ENCODE data around the gene SHISA8.

The SHISA8 gene

DNA sequence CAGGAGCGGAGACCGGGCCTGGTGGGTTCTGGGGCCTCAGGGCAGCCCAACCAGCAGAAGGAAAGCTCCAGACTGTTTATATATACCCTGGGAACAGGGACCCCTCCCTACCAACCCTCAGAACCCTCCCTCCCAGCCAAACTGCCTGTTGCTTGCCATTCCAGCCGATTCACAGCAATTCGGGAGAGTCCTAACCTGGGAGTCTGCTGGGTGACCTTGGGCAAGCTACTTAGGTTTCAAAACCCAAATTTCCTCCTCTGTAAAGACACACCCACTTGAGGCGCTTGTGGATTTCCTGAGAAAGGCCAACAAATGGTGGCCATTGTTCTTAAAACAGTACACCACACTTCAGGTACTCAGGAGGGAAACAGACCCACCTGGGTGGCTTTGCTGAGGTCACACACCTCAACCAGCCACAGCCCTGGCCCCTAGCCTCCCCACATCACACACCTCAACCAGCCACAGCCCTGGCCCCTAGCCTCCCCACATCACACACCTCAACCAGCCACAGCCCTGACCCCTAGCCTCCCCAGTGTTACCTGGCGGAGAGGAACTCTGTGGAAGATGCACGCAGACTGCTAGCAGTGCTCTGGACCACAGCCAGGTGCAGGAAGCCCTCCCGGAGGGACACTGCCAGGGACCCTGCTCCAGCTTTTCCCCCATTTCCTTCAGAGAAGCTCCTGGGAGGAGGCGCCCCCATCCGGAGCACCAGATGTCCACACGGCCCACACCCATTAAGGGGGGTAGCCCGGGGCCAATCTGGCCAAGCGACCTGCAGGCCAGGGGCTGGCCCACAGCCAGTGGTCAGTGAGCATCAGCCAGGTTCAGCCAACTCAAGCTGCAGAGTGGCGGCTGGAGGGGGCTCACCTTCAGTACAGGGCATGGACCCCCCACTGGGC is 6.2 kb downstream of the SHISA8 start:
- Histone ChIP-seq H3K27me3 (replicated peaks in 2 of 5; ENCODE audit: control insufficient read depth in 4 of 5, insufficient read depth in 5 of 5, low read length in 4 of 5) (peaks cover 0 to 51% (median 31%) of the 10 kb centered on the region in 5 experiments), H3K9me3 (ENCODE audit: control extremely low read depth in 1 of 5, control insufficient read depth in 4 of 5, insufficient read depth in 2 of 5, low read depth in 1 of 5, low read length in 4 of 5) (no peaks in the 10 kb centered on the region), H3K27ac (ENCODE audit: insufficient read depth in 1 of 2, low read depth in 1 of 2, low read length in 2 of 2, poor library complexity in 1 of 2, severe bottlenecking in 2 of 2) (no peak overlapping the region), H3K36me3 (ENCODE audit: control insufficient read depth in 4 of 4, insufficient read depth in 4 of 4, low read length in 3 of 4) (peaks cover 4 to 41% (median 28%) of the 10 kb centered on the region in 4 experiments), H3K4me3 (ENCODE audit: control insufficient read depth in 1 of 7, extremely low read depth in 1 of 7, insufficient read depth in 4 of 7, low read depth in 2 of 7, low read length in 6 of 7) (no peak overlapping the region), H3K4me1 (ENCODE audit: control extremely low read depth in 1 of 4, control insufficient read depth in 4 of 4, insufficient read depth in 4 of 4, low read length in 3 of 4) (peaks cover 0 to 26% (median 25%) of the 10 kb centered on the region in 4 experiments)
- ChIA-PET POLR2A (no interaction called here), CTCF (interaction anchor here (1.0 to 1.2 kb wide), 2 partner anchors 9 to 36 kb away, joined by 3 read pairs; no protein-coding TSS in a partner anchor)
- peak in 2 of 3 donors; percentile 35 to 37 for DNase-seq
- WGBS (ENCODE audit: insufficient coverage): 77% methylated on average over 11 of the region's 14 CpGs

DNA sequence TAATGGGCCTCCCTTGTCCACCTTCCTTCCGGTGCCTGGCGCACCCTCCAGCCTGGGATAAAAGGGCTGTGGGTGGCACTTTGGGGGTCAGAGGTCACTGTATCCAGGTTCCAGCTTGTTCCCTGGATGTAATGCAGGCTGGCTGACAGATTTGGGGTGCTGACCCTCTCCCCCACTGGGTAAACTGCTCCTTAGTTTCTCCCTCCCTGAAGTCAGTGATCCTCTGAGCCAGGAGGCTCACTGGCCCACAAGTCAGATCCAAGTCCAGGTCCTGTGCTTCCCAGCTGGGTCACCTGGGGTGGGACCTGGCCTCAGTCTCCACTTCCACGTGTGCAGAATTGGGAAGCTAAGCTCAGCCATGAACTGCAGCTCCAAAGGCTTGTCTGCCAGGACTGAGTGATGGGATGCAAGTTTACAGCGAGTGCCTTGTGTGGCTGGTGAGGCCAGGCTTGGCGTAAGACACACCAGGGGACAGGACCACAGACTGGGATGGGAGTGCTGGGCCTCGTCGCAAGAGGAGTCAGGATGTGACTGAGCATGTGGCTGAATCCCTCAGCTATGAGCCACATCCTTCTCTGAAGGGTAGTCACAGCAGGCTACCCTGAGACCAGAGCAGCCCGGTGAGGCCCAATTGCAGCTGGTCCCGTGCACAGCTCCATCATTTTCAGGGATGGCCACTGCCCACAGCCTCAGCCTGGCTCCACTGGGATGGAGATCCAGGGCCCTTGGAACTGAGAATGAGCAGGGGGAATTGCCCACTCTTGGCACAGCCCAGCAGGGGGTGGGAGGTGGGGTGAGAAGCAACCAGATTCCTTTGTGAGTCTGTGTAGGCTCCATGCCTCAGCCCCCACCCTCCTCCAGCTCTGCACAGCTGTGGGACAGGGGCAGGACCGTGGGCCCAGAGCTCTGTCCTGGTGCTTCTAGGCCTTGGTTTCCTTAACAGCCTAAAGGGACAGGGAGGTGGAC is 7.2 kb downstream of the SHISA8 start:
- Histone ChIP-seq H3K27me3 (replicated peaks in 2 of 5; ENCODE audit: control insufficient read depth in 4 of 5, insufficient read depth in 5 of 5, low read length in 4 of 5) (peaks cover 0 to 42% (median 24%) of the 10 kb centered on the region in 5 experiments), H3K27ac (ENCODE audit: insufficient read depth in 1 of 2, low read depth in 1 of 2, low read length in 2 of 2, poor library complexity in 1 of 2, severe bottlenecking in 2 of 2) (no peak overlapping the region), H3K36me3 (ENCODE audit: control insufficient read depth in 4 of 4, insufficient read depth in 4 of 4, low read length in 3 of 4) (peaks cover 4 to 50% (median 34%) of the 10 kb centered on the region in 4 experiments), H3K4me1 (ENCODE audit: control extremely low read depth in 1 of 4, control insufficient read depth in 4 of 4, insufficient read depth in 4 of 4, low read length in 3 of 4) (peaks cover 0 to 26% (median 25%) of the 10 kb centered on the region in 4 experiments), H3K9me3 (ENCODE audit: control extremely low read depth in 1 of 5, control insufficient read depth in 4 of 5, insufficient read depth in 2 of 5, low read depth in 1 of 5, low read length in 4 of 5) (no peaks in the 10 kb centered on the region), H3K4me3 (ENCODE audit: control insufficient read depth in 1 of 7, extremely low read depth in 1 of 7, insufficient read depth in 4 of 7, low read depth in 2 of 7, low read length in 6 of 7) (no peak overlapping the region)
- WGBS (ENCODE audit: insufficient coverage): 88% methylated on average over 6 of the region's 10 CpGs
- no peak for DNase-seq
- POLR2A ChIA-PET: no interaction called here
- CTCF ChIA-PET: interaction anchor here (0.5 to 1.2 kb wide), 5 partner anchors 8 to 215 kb away, joined by 3 to 4 read pairs (median 3); no protein-coding TSS in a partner anchor

- CTCF ChIA-PET: interaction anchor here (1.0 kb wide), 1 partner anchor 37 kb away, joined by 3 read pairs; no protein-coding TSS in a partner anchor
- Histone ChIP-seq H3K27me3 (replicated peaks in 2 of 5; ENCODE audit: control insufficient read depth in 4 of 5, insufficient read depth in 5 of 5, low read length in 4 of 5) (peaks cover 0 to 33% (median 17%) of the 10 kb centered on the region in 5 experiments), H3K9me3 (ENCODE audit: control extremely low read depth in 1 of 5, control insufficient read depth in 4 of 5, insufficient read depth in 2 of 5, low read depth in 1 of 5, low read length in 4 of 5) (no peaks in the 10 kb centered on the region), H3K4me3 (ENCODE audit: control insufficient read depth in 1 of 7, extremely low read depth in 1 of 7, insufficient read depth in 4 of 7, low read depth in 2 of 7, low read length in 6 of 7) (no peak overlapping the region), H3K36me3 (ENCODE audit: control insufficient read depth in 4 of 4, insufficient read depth in 4 of 4, low read length in 3 of 4) (peaks cover 4 to 59% (median 41%) of the 10 kb centered on the region in 4 experiments), H3K4me1 (ENCODE audit: control extremely low read depth in 1 of 4, control insufficient read depth in 4 of 4, insufficient read depth in 4 of 4, low read length in 3 of 4) (peaks cover 0 to 26% (median 25%) of the 10 kb centered on the region in 4 experiments), H3K27ac (ENCODE audit: insufficient read depth in 1 of 2, low read depth in 1 of 2, low read length in 2 of 2, poor library complexity in 1 of 2, severe bottlenecking in 2 of 2) (no peak overlapping the region)
- POLR2A ChIA-PET: no interaction called here
- WGBS (ENCODE audit: insufficient coverage): 94% methylated on average over 2 of the region's 5 CpGs
- DNase-seq: no peak
Observed at GRCh38 chr22:41906822-41907221, 8.1 kb downstream of the SHISA8 start.

- Histone ChIP-seq H3K27me3 (replicated peaks in 2 of 5; ENCODE audit: control insufficient read depth in 4 of 5, insufficient read depth in 5 of 5, low read length in 4 of 5) (peaks cover 0 to 21% (median 7%) of the 10 kb centered on the region in 5 experiments), H3K27ac (ENCODE audit: insufficient read depth in 1 of 2, low read depth in 1 of 2, low read length in 2 of 2, poor library complexity in 1 of 2, severe bottlenecking in 2 of 2) (no peak overlapping the region), H3K4me3 (ENCODE audit: control insufficient read depth in 1 of 7, extremely low read depth in 1 of 7, insufficient read depth in 4 of 7, low read depth in 2 of 7, low read length in 6 of 7) (no peak overlapping the region), H3K4me1 (ENCODE audit: control extremely low read depth in 1 of 4, control insufficient read depth in 4 of 4, insufficient read depth in 4 of 4, low read length in 3 of 4) (peaks cover 0 to 20% (median 19%) of the 10 kb centered on the region in 4 experiments), H3K36me3 (ENCODE audit: control insufficient read depth in 4 of 4, insufficient read depth in 4 of 4, low read length in 3 of 4) (peaks cover 6 to 69% (median 48%) of the 10 kb centered on the region in 4 experiments), H3K9me3 (ENCODE audit: control extremely low read depth in 1 of 5, control insufficient read depth in 4 of 5, insufficient read depth in 2 of 5, low read depth in 1 of 5, low read length in 4 of 5) (no peaks in the 10 kb centered on the region)
- POLR2A ChIA-PET: interaction anchor here (0.7 kb wide), 1 partner anchor 35 kb away, joined by 3 read pairs; no protein-coding TSS in a partner anchor
- DNase-seq: no peak
- WGBS (ENCODE audit: insufficient coverage): 98% methylated on average over 20 of the region's 23 CpGs
- CTCF ChIA-PET: no interaction called here
Observed at GRCh38 chr22:41905411-41906202, 9.3 kb downstream of the SHISA8 start.

DNA sequence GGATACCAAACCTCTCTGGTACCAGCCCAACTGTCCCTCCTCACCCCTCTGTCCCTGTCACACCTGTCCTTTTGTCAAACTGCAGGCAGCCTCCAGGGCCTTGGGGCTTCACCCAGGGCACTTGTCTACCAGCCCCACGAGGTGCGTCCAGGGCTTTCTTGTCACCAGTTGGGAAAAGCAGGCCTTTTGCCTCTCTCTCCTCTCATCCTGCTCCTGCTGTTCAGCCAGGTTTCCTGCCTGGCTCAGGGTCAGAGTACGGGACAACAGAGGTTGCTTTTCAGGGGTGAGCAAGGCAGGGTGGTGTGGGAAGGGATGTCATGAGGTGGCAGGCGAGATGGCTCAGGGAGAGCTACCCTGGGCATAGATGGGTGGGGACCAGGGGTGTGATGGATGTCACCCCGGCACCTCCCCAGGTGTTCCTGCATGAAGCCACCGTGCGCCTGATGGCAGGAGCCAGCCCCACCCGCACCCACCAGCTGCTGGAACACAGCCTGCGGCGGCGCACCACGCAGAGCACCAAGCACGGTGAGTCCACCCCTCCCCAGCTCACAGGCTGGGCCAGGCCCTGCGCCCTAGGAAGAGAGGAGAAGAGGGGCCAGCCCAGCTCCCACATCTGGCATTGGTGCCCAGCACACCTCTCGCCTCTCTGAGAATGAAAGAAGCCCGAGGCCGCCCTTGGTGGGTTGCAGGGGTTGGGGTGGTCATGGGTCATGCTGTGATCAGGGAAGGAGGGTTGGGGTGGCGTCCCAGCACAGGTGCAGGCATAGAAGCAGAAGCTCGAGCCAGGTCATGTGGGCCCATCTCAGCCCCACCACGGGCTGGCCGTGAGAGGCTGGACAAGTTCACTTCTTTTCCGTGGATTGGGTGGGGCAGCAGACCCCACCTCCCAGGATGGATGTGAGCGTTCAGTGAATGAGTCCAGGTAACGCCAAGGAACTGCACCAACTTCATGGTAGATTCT is 10.1 kb downstream of the SHISA8 start:
- Histone ChIP-seq H3K36me3 (ENCODE audit: control insufficient read depth in 4 of 4, insufficient read depth in 4 of 4, low read length in 3 of 4) (peaks cover 8 to 78% (median 56%) of the 10 kb centered on the region in 4 experiments), H3K27ac (ENCODE audit: insufficient read depth in 1 of 2, low read depth in 1 of 2, low read length in 2 of 2, poor library complexity in 1 of 2, severe bottlenecking in 2 of 2) (no peak overlapping the region), H3K4me3 (ENCODE audit: control insufficient read depth in 1 of 7, extremely low read depth in 1 of 7, insufficient read depth in 4 of 7, low read depth in 2 of 7, low read length in 6 of 7) (no peak overlapping the region), H3K4me1 (ENCODE audit: control extremely low read depth in 1 of 4, control insufficient read depth in 4 of 4, insufficient read depth in 4 of 4, low read length in 3 of 4) (peaks cover 0 to 14% (median 10%) of the 10 kb centered on the region in 4 experiments), H3K9me3 (ENCODE audit: control extremely low read depth in 1 of 5, control insufficient read depth in 4 of 5, insufficient read depth in 2 of 5, low read depth in 1 of 5, low read length in 4 of 5) (no peaks in the 10 kb centered on the region), H3K27me3 (replicated peaks in 2 of 5; ENCODE audit: control insufficient read depth in 4 of 5, insufficient read depth in 5 of 5, low read length in 4 of 5) (peaks cover 0 to 12% (median 6%) of the 10 kb centered on the region in 5 experiments)
- 97% methylated on average over 20 of the region's 24 CpGs for WGBS (ENCODE audit: insufficient coverage)
- ChIA-PET POLR2A (interaction anchor here (0.7 kb wide), 1 partner anchor 36 kb away, joined by 3 read pairs; no protein-coding TSS in a partner anchor), CTCF (interaction anchor here (1.2 to 2.1 kb wide), 2 partner anchors 8 to 21 kb away, joined by 3 to 5 read pairs; no protein-coding TSS in a partner anchor)
- no peak for DNase-seq
